AG04450 (cell line): Measurements from ENCODE around the gene FUT4. TPM values are rescaled to one million over a fixed set of nuclear protein-coding genes. Genes with fewer than 3 reads are reported as not detected.

ENCODE experiments used
- CTCF ChIA-PET: fragments of 300-600, 350-600 bp; formaldehyde crosslinking; extraction: SDS; loops from one replicate; lab custom pipeline; 2022; ENCODE audit warnings: antibody characterized with exemption, inconsistent platforms; lab: Charles Lee
- POLR2A ChIA-PET: fragments of 350-600 bp; formaldehyde crosslinking; extraction: SDS; loops from one replicate; lab custom pipeline; 2021; ENCODE audit warnings: antibody characterized with exemption, inconsistent platforms; lab: Yijun Ruan, JAX
- DNase-seq: peaks from one replicate; pipeline ENCODE4 v3.0.0-alpha.2; 2011; ENCODE audit warnings: low read depth, low spot score
- H3K27ac ChIP-seq: one replicate; pipeline ENCODE4 v1.5.1; 2012; ENCODE audit warnings: low read depth, low read length, control low read depth
- H3K27me3 ChIP-seq: one replicate; pipeline ENCODE4 v1.6.0; 2012; ENCODE audit warnings: low read length; ENCODE audit not compliant: control insufficient read depth, insufficient read depth
- H3K4me3 ChIP-seq: 2 replicates; pipeline ENCODE4 v1.5.1; 2011; ENCODE audit warnings: mild to moderate bottlenecking, low read depth, low read length, control low read depth
- H3K9me3 ChIP-seq: 2 replicates; pipeline ENCODE4 v1.5.1; 2012; ENCODE audit warnings: low read length; ENCODE audit not compliant: control insufficient read depth, insufficient read depth
- CTCF ChIP-seq: IDR thresholded peaks from 2 replicates; pipeline ENCODE4 v1.5.1; 2011; ENCODE audit warnings: low read depth, low read length, control low read depth, inconsistent platforms
- polyA plus RNA-seq: library from polyadenylated mRNA; depleted of rRNA; stranded (reverse); fragments of >200 nt; gene quantifications from 2 replicates; pipeline ENCODE4 v1.2.3, GENCODE V29; 2011

The FUT4 gene
- polyA plus RNA-seq, 1 experiment: 2.6 TPM

DNA sequence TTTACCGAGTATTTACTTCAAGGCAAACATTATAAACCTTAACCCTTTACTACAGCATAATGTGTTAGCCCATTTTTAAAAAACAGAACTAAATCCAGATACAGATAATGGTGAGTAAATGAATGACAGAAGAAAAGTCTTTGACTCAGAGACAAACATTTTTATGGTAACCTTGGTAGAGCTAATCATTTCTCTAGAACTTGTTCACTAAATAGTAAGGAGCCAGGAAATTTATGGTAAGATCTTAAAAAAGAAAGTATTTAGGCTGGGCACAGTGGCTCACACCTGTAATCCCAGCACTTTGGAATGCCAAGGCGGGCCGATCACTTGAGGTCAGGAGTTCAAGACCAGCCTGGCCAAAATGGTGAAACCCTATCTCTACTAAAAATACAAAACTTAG, 11.5 kb upstream of the FUT4 start:
- TF ChIP-seq CTCF: no peak
- CTCF ChIA-PET: interaction anchor here (0.7 to 1.0 kb wide), 4 partner anchors 13 to 503 kb away, joined by 3 read pairs; no protein-coding TSS in a partner anchor

DNA sequence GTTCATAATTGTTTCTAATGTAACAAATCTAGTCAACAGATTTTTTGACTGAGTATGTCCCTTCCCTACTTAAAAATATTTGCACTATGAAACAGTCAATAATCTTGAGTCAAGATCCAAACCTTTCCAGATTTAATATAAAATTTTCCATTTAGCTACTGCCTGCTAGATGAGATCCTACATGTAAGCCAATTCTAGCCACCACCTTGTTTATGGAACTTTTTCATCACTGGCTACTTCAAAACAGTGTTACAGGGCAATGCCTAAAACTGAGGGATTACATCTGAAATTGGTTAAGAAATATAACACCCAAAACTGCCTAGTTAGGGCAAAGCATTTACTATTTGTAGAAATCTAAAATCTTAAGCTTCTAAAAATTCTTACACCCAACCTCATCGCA, 10.5 kb upstream of the FUT4 start:
- H3K4me3 ChIP-seq: no peak overlapping the region
- POLR2A ChIA-PET: no interaction called here
- CTCF ChIA-PET: interaction anchor here (0.8 to 2.0 kb wide), 6 partner anchors 11 to 435 kb away, joined by 3 to 9 read pairs (median 4); no protein-coding TSS in a partner anchor
- no peak overlapping the region for H3K27ac ChIP-seq
- no peak for DNase-seq
- TF ChIP-seq CTCF: no peak
- H3K9me3 ChIP-seq: no peaks in the 10 kb centered on the region
- H3K27me3 ChIP-seq: no peaks in the 10 kb centered on the region

More for the DNA sequence above, 11.5 kb upstream of the FUT4 start:
- H3K27me3 ChIP-seq: no peaks in the 10 kb centered on the region
- DNase-seq: no peak
- no peak overlapping the region for H3K4me3 ChIP-seq
- no peaks in the 10 kb centered on the region for H3K9me3 ChIP-seq
- no peak overlapping the region for H3K27ac ChIP-seq
- POLR2A ChIA-PET: no interaction called here

DNA sequence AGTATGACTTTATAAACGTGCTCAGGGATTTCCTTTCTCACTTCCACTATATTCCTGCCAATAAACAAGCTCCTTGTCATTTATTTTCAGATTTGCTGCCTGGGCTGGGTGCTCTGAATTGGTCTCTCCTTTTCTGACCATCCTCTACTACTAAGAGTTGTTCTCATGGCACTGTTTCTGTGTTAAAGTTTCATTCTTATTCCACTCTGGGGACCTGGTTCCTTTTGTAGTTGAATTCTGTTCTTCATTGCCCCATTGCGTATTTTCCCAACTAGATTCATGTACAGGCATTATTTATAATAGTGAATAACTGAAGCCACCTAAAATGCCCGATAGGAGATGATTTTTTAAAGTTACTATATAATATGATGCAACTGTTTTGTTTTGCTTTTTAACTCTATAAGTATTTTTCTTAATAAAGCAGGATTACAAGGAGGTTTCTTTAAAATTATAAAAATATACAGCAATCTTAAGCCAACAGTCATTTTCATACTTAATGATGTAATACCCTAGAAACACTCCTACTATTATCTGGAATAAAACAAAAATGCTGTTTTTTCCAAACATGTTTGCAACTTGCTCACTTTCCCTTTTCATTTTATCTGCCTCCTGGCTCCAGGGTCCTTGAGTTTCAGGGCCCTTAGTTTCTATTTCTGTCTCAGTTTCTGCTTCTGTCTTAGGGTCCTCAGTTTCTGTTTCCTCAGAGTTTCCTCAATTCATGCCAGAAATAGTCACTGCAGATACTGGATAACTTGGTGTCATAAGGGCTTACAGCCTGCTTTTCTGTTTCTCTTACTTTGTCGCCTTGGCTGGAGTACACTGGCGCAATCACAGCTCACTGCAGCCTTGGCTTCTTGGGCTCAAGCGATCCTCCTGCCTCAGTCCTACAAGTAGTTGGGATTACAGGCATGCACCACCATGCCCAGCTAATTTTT, 9.8 kb upstream of the FUT4 start:
- TF ChIP-seq CTCF: no peak
- H3K4me3 ChIP-seq: no peak overlapping the region
- H3K27me3 ChIP-seq: no peaks in the 10 kb centered on the region
- DNase-seq: no peak
- H3K27ac ChIP-seq: no peak overlapping the region
- no peaks in the 10 kb centered on the region for H3K9me3 ChIP-seq
- CTCF ChIA-PET: interaction anchor here (0.6 to 2.0 kb wide), 6 partner anchors 12 to 1762 kb away, joined by 3 to 9 read pairs (median 4); no protein-coding TSS in a partner anchor
- POLR2A ChIA-PET: interaction anchor here (0.6 kb wide), 2 partner anchors 12 to 1566 kb away, joined by 3 read pairs; no protein-coding TSS in a partner anchor

GRCh38 chr11:94536386-94536785, 7.3 kb upstream of the FUT4 start:
- TF ChIP-seq CTCF: no peak
- POLR2A ChIA-PET: no interaction called here
- Histone ChIP-seq H3K9me3 (no peaks in the 10 kb centered on the region), H3K4me3 (no peak overlapping the region), H3K27me3 (no peaks in the 10 kb centered on the region), H3K27ac (no peak overlapping the region)
- DNase-seq: no peak
- CTCF ChIA-PET: interaction anchor here (0.8 to 2.9 kb wide), 3 partner anchors 17 to 87 kb away, joined by 4 to 11 read pairs (median 5); no protein-coding TSS in a partner anchor
